22Rv1 (cell line): ENCODE measurements around the gene ADGRD1.

Experiments
- H3K27ac ChIP-seq: fragments of 450-650 bp; 2 replicates; pipeline ENCODE4 v1.5.1; 2017
- CTCF ChIP-seq: fragments of 450-650 bp; IDR thresholded peaks from 2 replicates; pipeline ENCODE4 v1.5.1; 2017; ENCODE audit warnings: mild to moderate bottlenecking
- ZFX ChIP-seq: fragments of 450-650 bp; IDR thresholded peaks from 2 replicates; pipeline ENCODE4 v1.6.1; 2017; ENCODE audit warnings: antibody characterized with exemption, borderline replicate concordance

Gene ADGRD1

GRCh38 chr12:130951636-130952035 lies 2.1 kb upstream of the ADGRD1 start:
- no peak overlapping the region for H3K27ac ChIP-seq
- TF ChIP-seq CTCF (no peak), ZFX (no peak)

GRCh38 chr12:130952171-130952954 lies 1.3 kb upstream of the ADGRD1 start:
- no peak overlapping the region for H3K27ac ChIP-seq
- TF ChIP-seq CTCF (no peak), ZFX (no peak)

- no peak for TF ChIP-seq ZFX
- TF ChIP-seq CTCF, result no peak
- H3K27ac ChIP-seq, result no peak overlapping the region
Measured at GRCh38 chr12:130954544-130954831, 781 bp downstream of the ADGRD1 start.

- no peak for TF ChIP-seq CTCF
- TF ChIP-seq ZFX, result no peak
- no peak overlapping the region for H3K27ac ChIP-seq
Measured at GRCh38 chr12:130955238-130955816, 1.6 kb downstream of the ADGRD1 start.

GRCh38 chr12:130956009-130956408 lies 2.3 kb downstream of the ADGRD1 start:
- TF ChIP-seq CTCF, result no peak
- TF ChIP-seq ZFX, result no peak
- H3K27ac ChIP-seq, result no peak overlapping the region

GRCh38 chr12:130956456-130957303 lies 3.0 kb downstream of the ADGRD1 start:
- TF ChIP-seq CTCF (no peak), ZFX (no peak)
- no peak overlapping the region for H3K27ac ChIP-seq

GRCh38 chr12:130957304-130957621 lies 3.6 kb downstream of the ADGRD1 start:
- TF ChIP-seq ZFX, result no peak
- TF ChIP-seq CTCF, result no peak
- no peak overlapping the region for H3K27ac ChIP-seq
